ENCODE results near the gene ZC3H14.

ZC3H14 gene

DNA sequence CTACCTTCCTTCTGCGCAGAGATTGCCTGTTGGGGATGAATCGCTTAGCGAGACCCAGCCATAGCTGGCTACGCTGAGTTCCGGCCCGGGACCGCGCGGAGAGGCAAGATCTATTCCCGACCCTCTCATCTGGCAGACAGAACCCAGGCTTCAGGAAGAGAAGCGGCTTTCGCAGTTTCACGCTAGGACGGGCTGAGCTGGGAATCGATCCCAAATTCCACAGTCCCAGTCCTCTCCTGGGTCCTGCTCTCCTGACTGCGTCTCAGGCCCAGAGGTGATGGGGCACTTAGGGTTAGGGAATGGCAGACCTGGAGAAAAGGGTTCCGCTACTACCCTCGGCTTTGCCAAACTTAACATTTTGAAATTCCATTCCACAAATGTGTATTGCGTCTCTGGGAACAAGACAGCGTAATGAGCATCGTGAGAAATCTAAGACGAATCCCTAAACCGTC is 10.8 kb upstream of the ZC3H14 start:
- no peak for DNase-seq

DNA sequence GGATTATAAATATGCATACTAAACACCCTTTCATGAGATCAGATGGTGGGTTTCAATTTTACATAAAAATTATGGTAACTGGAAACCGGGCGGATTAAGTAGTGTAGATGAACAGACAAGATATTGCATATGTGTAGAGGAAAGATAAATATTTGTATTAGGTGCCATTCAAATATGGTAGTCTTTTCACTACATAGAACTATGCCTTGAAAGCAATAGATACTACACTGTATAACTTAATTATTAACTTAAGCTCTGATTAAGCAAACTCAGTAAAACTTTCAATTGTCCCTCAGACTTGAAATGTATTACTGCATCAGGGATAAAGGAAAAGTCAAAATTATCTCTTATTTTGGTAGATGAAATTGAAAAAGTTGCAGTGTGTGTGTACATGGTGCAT is 10.0 kb upstream of the ZC3H14 start:
- DNase-seq: no peak

DNA sequence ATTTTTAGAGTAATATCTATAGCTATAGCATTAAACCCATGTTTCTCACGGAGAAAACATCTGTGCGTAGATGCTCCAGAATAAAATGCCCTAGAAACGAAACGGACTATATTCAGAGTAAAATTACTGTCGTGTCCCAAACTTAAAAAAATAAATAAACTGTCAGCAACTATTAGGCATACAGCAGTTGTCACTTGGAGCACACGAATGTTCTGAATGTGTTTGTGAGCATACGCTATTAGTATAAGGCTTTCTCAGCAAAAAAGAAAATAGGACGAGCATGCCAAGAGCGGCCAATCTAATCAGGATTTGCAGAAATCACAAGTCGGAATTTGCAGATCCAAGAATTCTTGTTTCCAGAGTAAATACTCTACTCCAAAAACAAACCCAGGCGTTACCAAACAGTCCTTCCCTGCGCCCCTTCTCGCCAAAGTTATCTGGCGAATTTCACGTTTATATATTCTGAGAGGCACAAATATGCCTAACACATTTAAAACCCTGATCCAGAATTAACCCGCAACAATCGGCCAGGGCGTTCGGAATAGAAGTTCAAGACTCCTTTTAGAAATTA is 8.9 kb upstream of the ZC3H14 start:
- no peak for DNase-seq

DNA sequence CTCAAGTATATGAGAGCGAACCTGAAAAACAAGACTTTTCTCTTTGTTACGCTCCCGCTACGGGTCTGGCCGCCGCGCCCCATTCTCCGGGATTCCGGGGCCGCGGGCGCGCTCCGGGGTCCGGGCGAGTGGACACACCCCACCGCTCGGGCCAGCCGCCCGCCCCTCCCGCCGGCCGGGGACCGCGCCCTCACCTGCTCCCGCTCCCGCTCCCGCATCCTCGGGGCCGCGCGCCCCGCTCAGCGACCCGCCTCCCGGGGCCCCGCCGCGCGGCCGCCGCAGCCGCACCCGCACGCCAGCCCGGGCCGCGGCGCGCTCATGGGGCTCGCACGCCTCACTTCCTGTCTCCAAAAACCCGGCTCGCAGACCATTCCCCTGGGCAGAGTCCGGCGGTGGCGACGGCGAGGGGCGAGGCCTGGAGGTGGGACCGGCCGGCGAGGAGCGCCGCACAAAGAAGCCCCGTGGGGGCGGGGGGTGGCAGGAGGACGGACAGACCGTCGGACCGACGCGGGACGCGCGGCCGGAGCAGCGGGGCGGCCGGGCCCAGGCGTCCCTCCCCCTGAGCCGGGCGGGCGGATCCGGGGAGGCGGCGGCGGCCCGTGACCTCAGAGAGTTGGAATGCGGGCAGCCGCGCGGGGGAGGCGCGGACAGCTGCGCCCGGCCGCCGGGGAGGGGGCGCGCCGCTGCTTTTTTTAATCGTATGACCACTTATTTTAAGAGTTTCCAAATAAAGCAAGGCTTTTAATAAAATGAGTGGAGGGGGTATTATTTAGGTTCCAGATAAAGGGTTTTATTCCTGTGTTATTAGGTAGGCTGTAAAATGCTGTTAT is 8.2 kb upstream of the ZC3H14 start, which contains the start of gene PTPN21:
PTPN21 (minus strand) TSS at position 551 of the 830 bp plus-strand sequence. CDS start 4,590 bp downstream, outside the sequence.
- no peak for DNase-seq

DNA sequence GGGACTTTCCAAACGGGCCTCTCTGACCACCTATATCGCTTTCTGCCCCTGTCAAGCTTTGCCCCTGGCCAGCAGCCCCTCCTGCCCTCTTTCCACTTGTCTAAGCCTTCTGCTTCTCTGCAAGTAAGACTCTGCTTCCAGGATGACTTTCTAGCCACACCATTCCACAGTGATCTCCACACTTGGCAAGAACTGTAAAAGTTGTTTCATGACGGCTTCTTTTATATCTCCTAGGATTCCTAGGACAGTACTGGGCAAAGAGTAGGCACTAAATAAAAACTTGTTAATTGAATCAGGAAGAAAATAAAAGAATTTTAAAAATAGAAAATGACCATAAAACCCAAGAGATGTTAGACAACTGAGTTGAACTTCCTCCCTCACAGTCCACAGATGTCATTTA is 6.3 kb upstream of the ZC3H14 start:
- DNase-seq: no peak

DNA sequence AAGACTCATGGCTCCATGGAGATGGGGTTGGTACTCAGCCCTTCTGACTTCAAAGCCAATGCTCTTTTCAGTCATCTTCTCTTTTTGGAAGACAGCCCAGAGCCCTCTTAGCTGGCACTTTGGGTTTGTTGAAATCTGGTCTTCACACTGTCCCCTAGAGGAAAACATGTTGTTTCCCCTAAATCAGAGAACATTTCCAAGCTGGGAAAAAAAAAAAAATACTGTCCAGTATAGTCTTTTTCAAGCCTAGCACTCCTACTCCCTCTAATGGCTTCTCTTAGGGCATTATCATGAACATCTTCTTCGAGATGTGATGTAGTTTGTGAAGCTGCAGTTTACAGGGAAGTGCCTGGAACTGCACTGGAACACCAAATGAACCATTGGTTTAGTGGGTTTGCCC is 3.0 kb upstream of the ZC3H14 start:
- no peak for DNase-seq

DNA sequence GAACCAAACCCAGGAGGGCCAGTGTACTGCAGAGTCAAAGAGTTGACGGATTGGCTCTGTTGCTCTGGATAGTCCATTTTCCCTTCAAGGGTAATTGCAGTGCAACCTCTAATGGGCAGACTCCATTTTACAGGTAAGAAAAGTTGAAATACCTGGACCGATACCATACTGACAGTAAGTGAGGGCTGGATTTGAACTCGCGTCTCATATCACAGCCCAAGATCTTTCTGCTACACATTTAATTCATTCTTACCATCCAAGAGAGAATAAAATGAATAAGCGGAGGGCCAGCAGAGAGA is 356 bp upstream of the ZC3H14 start:
- no peak for DNase-seq

DNA sequence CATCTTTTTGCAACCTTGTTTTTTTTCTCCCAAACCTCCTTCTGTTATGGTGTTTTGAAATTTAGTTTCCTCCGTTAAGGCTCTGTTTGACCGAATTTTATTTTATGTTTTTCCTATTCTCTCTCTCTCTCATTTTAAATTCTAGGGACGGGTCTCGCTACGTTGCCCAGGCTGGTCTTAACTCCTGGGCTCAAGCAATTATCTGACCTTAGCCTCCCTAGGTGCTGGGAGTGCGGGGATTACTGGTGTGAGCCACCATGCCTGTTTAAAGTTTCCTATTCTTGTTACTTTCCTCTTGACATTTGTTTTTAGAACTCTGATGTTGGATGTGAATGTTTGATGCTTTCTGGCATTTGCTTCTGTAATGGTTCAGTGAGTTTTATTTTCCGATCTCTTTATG is 1.0 kb downstream of the ZC3H14 start:
- DNase-seq: no peak

DNA sequence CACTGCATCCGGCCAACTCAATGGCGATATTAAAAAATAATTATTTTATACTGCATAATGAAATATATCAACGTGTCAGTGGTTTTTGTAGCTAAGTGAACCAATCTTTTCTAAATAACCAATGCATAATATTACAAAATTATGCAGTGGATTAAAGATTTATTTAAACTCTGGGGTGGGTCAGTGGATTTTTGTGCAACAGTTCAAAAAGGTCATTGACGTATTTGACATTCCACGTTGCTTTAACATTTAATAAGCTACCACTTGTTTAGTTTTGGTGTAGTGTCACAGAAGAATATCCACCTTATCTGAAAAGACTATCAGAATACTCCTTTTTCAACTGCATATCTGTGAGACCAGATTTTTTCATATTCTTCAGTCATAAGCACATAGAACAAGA is 2.6 kb downstream of the ZC3H14 start:
- no peak for DNase-seq

DNA sequence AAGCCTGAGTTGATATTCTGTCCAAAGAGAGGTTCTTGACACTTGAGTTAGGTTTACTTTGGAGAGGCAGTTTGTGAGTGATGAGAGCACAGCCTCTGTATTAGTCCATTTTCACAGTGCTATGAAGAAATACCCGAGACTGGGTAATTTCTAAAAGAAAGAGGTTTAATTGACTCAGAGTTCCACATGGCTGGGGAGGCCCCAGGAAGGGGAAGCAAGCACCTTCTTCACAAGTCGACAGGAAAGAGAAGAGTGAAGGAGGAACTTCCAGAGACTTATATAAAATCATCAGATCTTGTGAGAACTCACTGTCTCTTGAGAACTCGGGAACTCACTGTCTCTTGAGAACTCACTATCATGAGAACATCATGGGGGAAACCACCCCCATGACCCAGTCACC is 5.4 kb downstream of the ZC3H14 start:
- no peak for DNase-seq

DNA sequence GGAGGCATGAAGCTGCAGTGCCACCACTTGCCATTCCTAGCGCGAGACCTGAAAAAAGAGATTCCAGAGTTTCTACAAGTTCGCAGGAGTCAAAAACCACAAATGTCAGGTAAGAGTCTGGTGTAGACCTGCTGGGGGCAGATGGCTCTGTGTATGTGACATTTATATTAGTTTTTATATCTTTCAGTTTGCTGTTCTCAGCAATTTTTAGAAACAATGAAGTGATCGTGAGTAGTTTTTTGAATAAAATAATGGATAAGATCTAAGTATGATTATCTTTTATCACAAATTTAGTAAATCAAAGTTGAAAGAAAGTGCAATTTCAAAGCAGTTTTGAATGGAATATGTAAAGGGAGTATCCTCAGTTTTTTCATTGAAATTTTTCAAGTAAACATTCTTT is 9.3 kb downstream of the ZC3H14 start:
- DNase-seq: no peak

DNA sequence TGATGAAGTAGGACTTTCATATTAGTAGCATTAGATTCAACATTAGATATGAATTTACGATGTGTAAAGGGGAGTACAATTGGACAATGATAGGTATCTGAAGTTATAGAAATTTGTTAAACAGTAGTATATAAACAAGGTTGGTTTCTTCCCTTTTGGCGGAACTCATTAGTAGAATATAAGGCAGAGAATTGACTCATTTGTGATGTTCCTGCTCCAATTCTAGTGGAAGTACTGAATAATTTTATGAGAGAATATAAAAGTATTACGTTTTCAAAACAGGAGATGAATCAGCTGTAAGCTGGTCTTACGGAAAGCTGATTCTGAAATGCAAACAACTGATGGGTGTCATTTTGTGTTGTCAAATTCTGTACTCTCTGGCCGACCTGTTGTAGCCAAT is 13.4 kb downstream of the ZC3H14 start:
- no peak for DNase-seq

DNA sequence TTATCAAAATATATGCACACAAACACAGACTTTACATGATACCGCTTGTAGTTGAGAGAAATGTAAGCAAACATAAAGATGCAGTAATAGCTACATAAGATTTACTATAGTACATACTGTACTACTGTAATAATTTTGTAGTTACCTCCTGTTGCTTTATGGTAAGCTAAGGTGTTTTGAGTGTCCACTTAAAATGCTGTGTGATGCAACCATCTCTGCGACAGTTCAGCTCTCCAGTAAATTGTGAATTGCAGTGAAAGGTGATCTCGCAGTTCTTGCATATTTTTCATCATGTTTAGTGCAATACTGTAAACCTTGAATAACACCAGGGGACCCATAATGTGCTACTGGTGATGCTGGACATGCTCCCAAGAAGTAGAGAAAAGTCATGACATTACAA is 21.6 kb downstream of the ZC3H14 start:
- DNase-seq: no peak

DNA sequence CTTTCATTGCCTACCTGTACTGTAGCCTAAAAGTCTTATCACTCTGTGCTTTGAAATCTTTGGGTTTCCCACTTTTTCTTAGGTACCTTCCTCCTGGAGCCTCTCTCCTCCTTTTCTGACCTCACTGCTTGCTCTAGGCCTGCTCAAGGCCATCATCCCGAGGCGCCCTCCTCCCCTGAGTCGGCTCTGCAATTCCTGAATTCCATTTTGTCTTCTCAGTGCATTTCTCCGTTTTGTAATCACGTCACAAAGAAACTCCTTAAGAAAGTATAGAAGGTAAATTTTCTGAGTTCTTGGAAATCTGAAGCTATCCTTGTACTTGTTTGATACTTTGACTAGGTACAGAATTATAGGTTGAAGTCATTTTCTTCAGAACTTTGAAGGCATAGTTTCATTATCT is 25.2 kb downstream of the ZC3H14 start:
- no peak for DNase-seq

DNA sequence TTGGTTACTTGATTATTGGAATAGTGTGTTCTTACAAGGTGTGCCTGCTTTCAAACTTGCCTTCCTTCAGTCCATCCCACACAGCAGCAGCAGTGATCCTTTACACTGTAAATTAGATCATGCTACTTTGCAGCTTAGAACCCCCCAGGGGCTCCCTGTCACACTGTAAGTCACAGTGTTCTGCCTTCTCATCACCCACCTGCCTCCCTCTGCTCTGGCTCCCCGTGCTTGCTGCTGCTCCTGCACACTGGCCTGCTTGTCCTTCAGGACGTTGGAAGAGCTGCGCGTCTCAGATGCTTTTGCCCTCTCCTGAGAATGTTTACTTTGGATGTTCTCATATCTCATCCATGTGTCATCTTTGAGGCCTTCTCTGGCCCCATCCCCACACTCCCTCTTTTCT is 27.3 kb downstream of the ZC3H14 start:
- DNase-seq: no peak

DNA sequence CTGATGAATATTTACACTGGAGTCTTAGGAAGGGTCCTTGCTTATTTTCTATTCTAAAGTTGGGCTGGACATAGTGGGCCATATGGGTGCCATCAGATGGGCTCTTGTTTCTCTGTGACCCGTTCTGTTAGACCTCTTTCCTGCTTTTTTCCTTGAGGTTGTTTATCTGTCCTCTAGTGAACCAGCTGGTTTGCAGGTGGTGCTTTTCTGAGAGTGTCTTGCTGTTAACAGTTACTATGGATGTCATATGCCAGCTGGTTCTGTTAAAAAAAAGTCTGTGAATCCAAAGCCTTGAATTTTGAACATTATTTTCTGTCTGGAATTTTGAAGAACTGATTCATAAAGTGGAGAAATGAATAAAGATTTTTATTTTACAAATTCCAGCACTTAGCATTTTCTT is 29.2 kb downstream of the ZC3H14 start:
- DNase-seq: no peak

DNA sequence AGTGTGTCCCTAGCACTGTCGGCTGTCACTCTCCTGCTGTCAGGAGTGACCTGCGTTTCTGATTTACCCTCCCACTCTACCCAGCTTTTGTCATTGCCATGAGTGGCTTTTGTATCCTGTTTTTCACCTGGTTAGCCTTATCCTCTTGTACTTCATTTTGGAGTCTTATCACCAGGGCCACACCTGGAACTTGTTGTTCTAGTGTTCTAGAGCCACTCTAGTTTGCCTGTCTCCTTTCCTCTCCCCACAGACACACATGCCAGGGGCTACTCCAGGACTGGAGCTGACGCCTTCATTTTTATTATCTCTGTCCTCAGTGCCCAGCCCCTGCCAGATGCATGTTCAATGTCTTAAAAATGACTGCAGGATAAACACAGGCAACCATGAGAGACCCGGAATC is 34.2 kb downstream of the ZC3H14 start:
- no peak for DNase-seq

DNA sequence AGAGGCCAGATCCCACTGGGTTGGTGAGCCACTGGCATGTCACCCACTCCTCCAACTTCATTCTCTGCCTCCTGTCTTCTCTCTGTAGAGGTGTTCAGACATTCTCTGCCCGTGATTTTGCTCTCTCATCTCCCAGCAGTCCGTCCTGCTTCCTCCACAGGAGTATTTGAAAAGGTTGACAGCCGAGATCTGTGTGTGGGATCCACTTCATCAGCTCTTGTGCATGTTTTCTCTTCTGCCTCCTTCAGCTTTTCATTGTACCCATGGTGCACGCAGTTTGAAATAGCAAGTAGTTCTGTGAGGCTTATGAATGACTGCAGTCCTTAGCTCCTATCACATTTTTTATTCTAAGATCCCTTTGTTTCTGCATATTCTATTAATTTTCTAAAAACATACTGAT is 34.8 kb downstream of the ZC3H14 start:
- DNase-seq: no peak

DNA sequence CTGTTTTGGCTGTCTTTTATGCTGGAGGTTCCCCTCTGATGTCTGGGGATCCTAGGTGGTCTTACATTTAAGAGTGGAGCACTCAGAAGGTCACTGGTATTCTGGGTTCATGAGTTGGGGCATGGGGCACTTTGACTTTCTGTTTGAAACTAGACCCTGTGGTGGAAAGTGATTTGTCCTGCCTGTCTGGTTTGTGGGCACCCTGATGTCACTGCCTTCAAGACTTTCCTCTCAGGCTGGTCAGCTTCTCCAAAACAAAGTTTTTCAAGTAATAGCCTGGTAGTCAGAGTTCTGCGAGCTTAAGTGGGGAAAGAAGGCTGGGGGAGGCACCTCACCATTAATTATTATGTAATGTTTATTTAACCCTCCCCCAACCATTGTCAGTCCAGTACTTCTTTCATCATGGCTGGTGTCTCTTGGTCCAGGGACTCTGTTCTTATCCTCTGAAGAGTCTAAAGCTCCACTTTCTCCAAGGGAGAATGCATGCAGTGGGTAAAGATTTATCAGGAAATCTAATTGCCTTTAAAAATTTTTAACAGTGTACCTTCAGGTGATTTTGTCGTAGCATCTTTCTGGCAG is 35.3 kb downstream of the ZC3H14 start:
- DNase-seq: no peak

DNA sequence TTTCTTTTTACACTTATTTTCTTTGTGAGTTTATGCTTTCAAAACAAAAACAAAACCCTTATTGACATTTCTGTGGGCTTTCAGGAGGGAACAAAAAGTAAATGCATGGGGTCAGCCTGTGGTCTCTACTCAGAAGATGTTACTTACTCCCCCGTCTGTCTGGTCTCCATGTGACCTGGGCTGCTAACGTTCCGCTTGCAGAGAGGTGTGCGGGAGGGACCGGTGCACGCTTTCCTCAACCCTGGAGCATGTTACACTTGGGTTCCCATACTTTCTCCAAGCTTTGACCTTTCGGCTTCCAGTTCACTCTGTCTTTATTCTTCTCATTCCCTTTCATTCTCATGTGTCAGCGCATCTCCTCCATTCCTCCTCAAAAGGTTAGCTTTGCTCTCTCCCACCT is 36.5 kb downstream of the ZC3H14 start:
- DNase-seq: no peak

DNA sequence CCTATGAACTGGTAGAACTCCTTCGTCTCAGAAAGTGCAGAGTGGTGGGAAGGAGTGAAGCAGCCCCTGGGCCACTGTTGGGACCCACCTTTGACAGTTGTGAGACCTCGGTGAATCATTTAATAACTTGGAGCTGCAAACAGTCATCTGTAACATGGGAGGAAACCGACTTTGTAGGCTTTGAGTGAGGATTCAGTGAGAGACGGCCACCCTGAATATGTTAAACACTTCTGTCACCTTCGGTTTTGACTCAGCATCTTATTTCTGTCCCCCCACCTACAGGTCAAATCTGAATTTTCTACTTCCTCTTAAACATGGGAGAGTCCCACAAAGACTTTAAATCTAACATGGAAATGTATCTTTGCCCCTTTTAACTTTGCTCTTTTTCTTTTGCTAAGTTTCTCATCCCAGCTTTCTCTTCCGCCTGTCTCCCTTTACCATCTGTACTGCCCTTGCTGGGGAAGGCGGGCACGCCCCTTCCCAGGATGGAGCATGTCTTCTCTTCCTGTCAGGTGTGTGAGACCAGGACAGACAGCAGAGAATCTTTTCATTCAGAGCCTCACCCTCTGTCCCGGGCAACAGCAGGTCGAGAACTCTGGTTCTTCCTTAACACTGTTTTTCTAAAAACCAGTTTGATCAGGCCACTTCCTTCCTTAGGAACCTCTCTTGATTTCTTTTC is 37.1 kb downstream of the ZC3H14 start:
- DNase-seq: no peak

DNA sequence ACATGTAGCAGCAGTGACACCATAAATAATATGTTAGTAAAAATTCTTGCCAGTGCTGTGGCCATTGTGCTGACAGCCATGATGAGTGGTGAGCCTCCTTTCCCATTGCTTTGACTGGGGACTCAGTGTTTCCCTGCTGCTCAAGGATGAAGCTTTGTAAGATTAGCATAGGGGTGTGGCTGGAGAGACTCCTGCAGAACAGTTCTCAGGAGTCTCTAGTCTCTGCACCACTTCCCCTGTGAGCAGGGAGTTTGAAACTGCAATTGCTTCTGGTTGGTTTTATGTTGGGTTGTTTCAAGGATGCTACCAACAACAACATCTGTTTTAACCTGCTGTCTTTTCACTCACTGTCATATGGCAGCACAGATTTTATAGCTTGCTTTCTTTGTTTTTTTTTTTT is 41.4 kb downstream of the ZC3H14 start:
- no peak for DNase-seq

DNA sequence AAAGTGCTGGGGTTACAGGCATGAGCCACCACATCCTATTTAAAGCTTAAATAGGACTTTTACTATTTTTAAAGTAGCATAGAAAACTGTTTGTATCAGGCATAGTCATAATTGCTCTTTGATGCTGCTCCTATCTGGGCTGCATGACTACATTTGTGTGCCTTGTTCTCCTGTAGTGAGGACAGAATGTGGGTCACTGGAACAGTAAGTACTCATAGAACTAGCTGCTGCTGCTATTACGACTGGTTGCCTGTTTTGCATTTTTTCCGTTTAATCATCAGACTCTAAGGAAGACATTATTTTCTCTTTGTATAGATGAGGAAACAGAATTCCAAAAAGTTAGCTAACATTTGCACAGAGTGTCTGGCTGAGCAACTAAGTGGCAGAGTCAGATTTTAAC is 42.8 kb downstream of the ZC3H14 start:
- DNase-seq: no peak

DNA sequence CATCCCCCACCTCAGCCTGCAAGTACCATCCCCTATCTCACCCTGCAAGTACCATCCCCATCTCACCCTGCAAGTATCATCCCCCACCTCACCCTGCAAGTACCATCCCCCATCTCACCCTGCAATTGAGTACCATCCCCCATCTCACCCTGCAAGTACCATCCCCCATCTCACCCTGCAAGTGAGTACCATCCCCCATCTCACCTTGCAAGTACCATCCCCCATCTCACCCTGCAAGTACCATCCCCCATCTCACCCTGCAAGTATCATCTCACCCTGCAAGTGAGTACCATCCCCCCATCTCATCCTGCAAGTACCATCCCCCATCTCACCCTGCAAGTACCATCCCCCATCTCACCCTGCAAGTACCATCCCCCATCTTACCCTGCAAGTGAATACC is 45.0 kb downstream of the ZC3H14 start:
- DNase-seq: no peak

All from NCI-H187 treated with DMSO at 0.1 percent for 48 hours (cell line).